ENCODE results near the gene PPP1R1C. TPM values are rescaled to one million over a fixed set of nuclear protein-coding genes. Genes with fewer than 3 reads are reported as not detected.
A peak's percentile ranks its signal among the peaks of the same experiment; 100 is the strongest.

The PPP1R1C gene
- total and polyA plus RNA-seq, 7 donors: 0.18 to 1.1 (median 0.31) TPM; not detected in 1

- Histone ChIP-seq H3K27ac (no peak overlapping the region), H3K4me1 (no peaks in the 10 kb centered on the region), H3K27me3 (ENCODE audit: insufficient read depth in 3 of 3, low read length in 2 of 3) (no peaks in the 10 kb centered on the region), H3K9me3 (no peaks in the 10 kb centered on the region), H3K36me3 (ENCODE audit: insufficient read depth in 1 of 2, low read depth in 1 of 2) (no peaks in the 10 kb centered on the region), H3K4me3 (no peak overlapping the region)
- no peak for TF ChIP-seq CTCF (IDR thresholded peaks at IDR 0.05)
- ATAC-seq (no peak), DNase-seq (no peak)
- WGBS, 3 donors: 88 to 100% (median 91%) methylated on average over 1 of the region's 1 CpG
- intact Hi-C loops (cut with DNase I): no loop called here
Measured at GRCh38 chr2:181995289-181995688, 9.6 kb downstream of the PPP1R1C start.

GRCh38 chr2:181998041-181998835 is 12.6 kb downstream of the PPP1R1C start:
- DNase-seq (no peak), ATAC-seq (peak in 1 of 4 donors; percentile 30)
- intact Hi-C loops (cut with DNase I): no loop called here
- Histone ChIP-seq H3K4me3 (peak overlapping the region; percentile 11), H3K36me3 (ENCODE audit: insufficient read depth in 1 of 2, low read depth in 1 of 2) (no peaks in the 10 kb centered on the region), H3K9me3 (no peaks in the 10 kb centered on the region), H3K4me1 (no peaks in the 10 kb centered on the region), H3K27me3 (ENCODE audit: insufficient read depth in 3 of 3, low read length in 2 of 3) (no peaks in the 10 kb centered on the region), H3K27ac (no peak overlapping the region)
- WGBS, 3 donors: 65 to 72% (median 65%) methylated on average over 8 of the region's 8 CpGs
- no peak for TF ChIP-seq CTCF (IDR thresholded peaks at IDR 0.05)

GRCh38 chr2:181998891-181999654 is 13.4 kb downstream of the PPP1R1C start:
- 37 to 59% (median 40%) methylated on average over 2 of the region's 2 CpGs for WGBS, 3 donors
- intact Hi-C loops (cut with DNase I): no loop called here
- ATAC-seq (no peak), DNase-seq (no peak)
- Histone ChIP-seq H3K9me3 (no peaks in the 10 kb centered on the region), H3K27me3 (ENCODE audit: insufficient read depth in 3 of 3, low read length in 2 of 3) (no peaks in the 10 kb centered on the region), H3K4me1 (no peaks in the 10 kb centered on the region), H3K4me3 (no peak overlapping the region), H3K36me3 (ENCODE audit: insufficient read depth in 1 of 2, low read depth in 1 of 2) (no peaks in the 10 kb centered on the region), H3K27ac (no peak overlapping the region)
- no peak for TF ChIP-seq CTCF (IDR thresholded peaks at IDR 0.05)

- no peak for TF ChIP-seq CTCF (IDR thresholded peaks at IDR 0.05)
- no peaks in the 10 kb centered on the region for H3K27me3 ChIP-seq (ENCODE audit: insufficient read depth in 3 of 3, low read length in 2 of 3)
- H3K4me1 ChIP-seq: no peaks in the 10 kb centered on the region
- DNase-seq (no peak), ATAC-seq (no peak)
- no peaks in the 10 kb centered on the region for H3K36me3 ChIP-seq (ENCODE audit: insufficient read depth in 1 of 2, low read depth in 1 of 2)
- H3K27ac ChIP-seq: no peak overlapping the region
- no peak overlapping the region for H3K4me3 ChIP-seq
- 81 to 87% (median 86%) methylated on average over 3 of the region's 3 CpGs for WGBS, 3 donors
- intact Hi-C loops (cut with DNase I): no loop called here
- no peaks in the 10 kb centered on the region for H3K9me3 ChIP-seq
Measured at GRCh38 chr2:181999911-182000310, 14.3 kb downstream of the PPP1R1C start.
